ENCODE measurements around the gene OR6S1.
A peak's percentile ranks its signal among the peaks of the same experiment; 100 is the strongest.

OR6S1 gene

GRCh38 chr14:20682435-20683124, 41.1 kb upstream of the OR6S1 start (continued):
- TF ChIP-seq ZNF350 (tag by site-specific recombination; IDR thresholded peaks at IDR 0.05) (no peak), ZNF513 (tag by site-specific recombination; IDR thresholded peaks at IDR 0.05) (no peak), ZNF248 (tag by site-specific recombination; IDR thresholded peaks at IDR 0.05) (no peak), ZNF416 (tag by site-specific recombination; IDR thresholded peaks at IDR 0.05) (no peak), ZNF239 (tag by site-specific recombination; IDR thresholded peaks at IDR 0.05) (no peak), ZNF146 (tag by site-specific recombination; IDR thresholded peaks at IDR 0.05) (0 out of 2 replicates have a peak, but pooled peaks have one; percentile 3), ZNF548 (tag by site-specific recombination; IDR thresholded peaks at IDR 0.05) (no peak), ZNF639 (tag by site-specific recombination; IDR thresholded peaks at IDR 0.05) (peak; percentile 69; the same call in 1 of the 2 replicates), ZNF132 (tag by site-specific recombination; IDR thresholded peaks at IDR 0.05; ENCODE audit: borderline replicate concordance) (no peak), ZNF184 (tag by site-specific recombination; IDR thresholded peaks at IDR 0.05) (no peak), ZNF449 (tag by site-specific recombination; IDR thresholded peaks at IDR 0.05) (no peak), SCRT1 (tag by site-specific recombination; IDR thresholded peaks at IDR 0.05; ENCODE audit: borderline replicate concordance) (no peak), ZNF221 (tag by site-specific recombination; IDR thresholded peaks at IDR 0.05; ENCODE audit: borderline replicate concordance) (no peak), ZNF610 (tag by site-specific recombination; IDR thresholded peaks at IDR 0.05; ENCODE audit: borderline replicate concordance) (no peak), KLF7 (tag by site-specific recombination; IDR thresholded peaks at IDR 0.05; ENCODE audit: borderline replicate concordance) (no peak), KLF16 (tag by site-specific recombination; IDR thresholded peaks at IDR 0.05) (no peak), KLF8 (tag by site-specific recombination; IDR thresholded peaks at IDR 0.05) (peak; percentile 67; the same call in 1 of the 2 replicates), ZNF426 (tag by site-specific recombination; IDR thresholded peaks at IDR 0.05) (no peak), ZNF488 (tag by site-specific recombination; IDR thresholded peaks at IDR 0.05) (no peak), ZNF24 (tag by site-specific recombination; IDR thresholded peaks at IDR 0.05) (peak; percentile 42), ZNF155 (tag by site-specific recombination; IDR thresholded peaks at IDR 0.05) (no peak), ZNF37A (tag by site-specific recombination; IDR thresholded peaks at IDR 0.05) (no peak), PRDM2 (tag by site-specific recombination; IDR thresholded peaks at IDR 0.05; ENCODE audit: borderline replicate concordance) (no peak), ZSCAN30 (tag by site-specific recombination; IDR thresholded peaks at IDR 0.05) (0 out of 2 replicates have a peak, but pooled peaks have one; percentile 28), ZNF521 (tag by site-specific recombination; IDR thresholded peaks at IDR 0.05) (no peak), WT1 (tag by site-specific recombination; IDR thresholded peaks at IDR 0.05) (peak; percentile 45; the same call in 1 of the 2 replicates), ZNF701 (tag by site-specific recombination; IDR thresholded peaks at IDR 0.05) (no peak), YY2 (tag by site-specific recombination; IDR thresholded peaks at IDR 0.05) (no peak), ZNF341 (tag by site-specific recombination; IDR thresholded peaks at IDR 0.05; ENCODE audit: low read depth) (peak; percentile 98), ZBTB48 (tag by site-specific recombination; IDR thresholded peaks at IDR 0.05) (peak; percentile 94)

Data from HEK293 (cell line).